ENCODE results near the gene HPCAL1.

DNA sequence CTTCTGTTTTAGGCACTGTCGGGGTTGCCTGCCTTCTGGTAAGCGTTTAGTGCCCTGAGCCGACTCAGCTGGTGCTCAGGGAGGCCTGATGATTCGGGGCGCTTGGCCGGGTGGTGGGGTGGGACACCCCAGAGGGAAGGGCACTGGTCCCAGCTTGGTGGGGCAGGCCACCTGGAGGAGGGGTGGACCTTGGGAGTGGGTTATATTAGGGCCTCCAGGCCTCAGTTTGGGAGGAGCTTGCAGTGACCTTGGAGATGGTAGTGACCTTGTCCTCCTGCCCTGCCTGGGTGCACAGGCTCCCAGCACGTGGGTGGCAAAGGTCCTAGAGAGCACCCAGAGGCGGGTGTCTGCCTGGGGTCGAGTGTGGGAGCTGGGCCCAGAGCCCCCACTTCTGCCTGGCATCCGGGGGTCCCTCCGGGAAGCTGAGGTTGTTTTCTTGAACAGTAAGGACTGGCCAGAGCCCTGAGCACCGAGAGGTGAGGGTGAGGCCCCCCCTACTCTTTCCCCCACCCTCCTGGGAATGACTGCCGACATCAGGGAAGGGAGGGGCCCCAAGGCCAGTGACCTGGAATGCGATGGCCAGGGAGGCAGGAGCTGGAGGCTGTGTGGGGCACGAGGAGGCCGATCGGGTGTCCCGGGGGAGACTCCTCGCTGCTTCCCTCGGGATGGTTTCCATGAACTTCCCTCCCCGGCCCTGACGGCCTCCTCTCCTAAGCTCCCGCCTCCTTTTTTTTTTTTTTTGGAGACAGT is 61.3 kb downstream of the HPCAL1 start:
- TF ChIP-seq, protein P1, sequence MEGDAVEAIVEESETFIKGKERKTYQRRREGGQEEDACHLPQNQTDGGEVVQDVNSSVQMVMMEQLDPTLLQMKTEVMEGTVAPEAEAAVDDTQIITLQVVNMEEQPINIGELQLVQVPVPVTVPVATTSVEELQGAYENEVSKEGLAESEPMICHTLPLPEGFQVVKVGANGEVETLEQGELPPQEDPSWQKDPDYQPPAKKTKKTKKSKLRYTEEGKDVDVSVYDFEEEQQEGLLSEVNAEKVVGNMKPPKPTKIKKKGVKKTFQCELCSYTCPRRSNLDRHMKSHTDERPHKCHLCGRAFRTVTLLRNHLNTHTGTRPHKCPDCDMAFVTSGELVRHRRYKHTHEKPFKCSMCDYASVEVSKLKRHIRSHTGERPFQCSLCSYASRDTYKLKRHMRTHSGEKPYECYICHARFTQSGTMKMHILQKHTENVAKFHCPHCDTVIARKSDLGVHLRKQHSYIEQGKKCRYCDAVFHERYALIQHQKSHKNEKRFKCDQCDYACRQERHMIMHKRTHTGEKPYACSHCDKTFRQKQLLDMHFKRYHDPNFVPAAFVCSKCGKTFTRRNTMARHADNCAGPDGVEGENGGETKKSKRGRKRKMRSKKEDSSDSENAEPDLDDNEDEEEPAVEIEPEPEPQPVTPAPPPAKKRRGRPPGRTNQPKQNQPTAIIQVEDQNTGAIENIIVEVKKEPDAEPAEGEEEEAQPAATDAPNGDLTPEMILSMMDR (IDR thresholded peaks at IDR 0.05) = no peak
- TF ChIP-seq POLR2A (IDR thresholded peaks at IDR 0.05) = no peak

Data from tibial nerve (tissue), 3 donors.